Upper lobe of left lung (tissue), 6 donors: ENCODE results near the gene U2AF2. TPM values are rescaled to one million over a fixed set of nuclear protein-coding genes. Genes with fewer than 3 reads are reported as not detected.

ENCODE experiments used
- ATAC-seq, 2 donors: fragments of 200-7000 bp; cut with Tn5 transposase; one replicate each; pipeline ENCODE4 v1.9.1; 2022; ENCODE audit warnings: mild to moderate bottlenecking in 2 of 2, moderate library complexity in 2 of 2; ENCODE audit not compliant: low FRiP score in 2 of 2
- DNase-seq, 2 donors: peaks; one replicate each; pipeline ENCODE4 v3.0.0-alpha.2; 2019 to 2020
- H3K27ac ChIP-seq, 4 donors: fragments of 200-600 bp; sonication (generic); one replicate each; pipeline ENCODE4 v1.5.1; 2016 to 2019
- H3K27me3 ChIP-seq, 4 donors: fragments of 200-600 bp; sonication (generic); one replicate each; pipeline ENCODE4 v1.5.1; 2017 to 2019
- H3K36me3 ChIP-seq, 4 donors: fragments of 200-600 bp; sonication (generic); one replicate each; pipeline ENCODE4 v1.5.1; 2016 to 2019
- H3K4me1 ChIP-seq, 4 donors: fragments of 200-600 bp; sonication (generic); one replicate each; pipeline ENCODE4 v1.5.1; 2018 to 2019
- H3K4me3 ChIP-seq, 4 donors: fragments of 200-600 bp; sonication (generic); one replicate each; pipeline ENCODE4 v1.5.1; 2017 to 2019; ENCODE audit warnings: mild to moderate bottlenecking in 2 of 4, moderate library complexity in 1 of 4
- H3K9me3 ChIP-seq, 4 donors: fragments of 200-600 bp; sonication (generic); one replicate each; pipeline ENCODE4 v1.5.1; 2018 to 2019
- EP300 ChIP-seq, 4 donors: sonication (generic); formaldehyde crosslinking; IDR thresholded peaks; one replicate each; pipeline ENCODE4 v1.5.1; 2017; ENCODE audit warnings: antibody characterized with exemption in 4 of 4, control low read depth in 2 of 4
- POLR2A ChIP-seq, 4 donors: fragments of 450-650 bp; IDR thresholded peaks; one replicate each; pipeline ENCODE4 v1.5.1; 2016 to 2017; ENCODE audit warnings: antibody characterized with exemption in 4 of 4, mild to moderate bottlenecking in 2 of 4
- POLR2AphosphoS5 ChIP-seq, 2 donors: sonication (generic); formaldehyde crosslinking; IDR thresholded peaks; one replicate each; pipeline ENCODE4 v1.5.1; 2017; ENCODE audit warnings: antibody characterized with exemption in 2 of 2
- WGBS, 2 donors: methylation state at CpG; one replicate each; pipeline ENCODE4 v1.1.5; 2017 to 2018; 5-methylcytosine and 5-hydroxymethylcytosine counted together
- total RNA-seq, 6 donors: library from RNA; depleted of rRNA in 4 of 6; stranded (reverse); fragments of >200 nt in 4 of 6; gene quantifications; one replicate each; pipeline versions ENCODE4 v1.1.0 to v1.2.1, GENCODE V29; 2016 to 2021
- TF ChIP-seq, protein P1 (sequence below), 6 experiments: fragments of 450-650 bp in 4 of 6; fragments of 200-600 bp in 2 of 6; sonication (generic) in 2 of 6; IDR thresholded peaks; one replicate each; pipeline ENCODE4 v1.5.1; 2016 to 2019; ENCODE audit warnings: antibody characterized with exemption in 6 of 6
- donor health status: DM: no; HTN: no; CAD: no; lungs with moderate emphysema.
- donor health status: DM: no; HTN: yes; CAD: no; lungs with severe emphysema.

The U2AF2 gene
- total RNA-seq, 6 donors from 2014 or later, result 57.7 to 294 (median 157) TPM

DNA sequence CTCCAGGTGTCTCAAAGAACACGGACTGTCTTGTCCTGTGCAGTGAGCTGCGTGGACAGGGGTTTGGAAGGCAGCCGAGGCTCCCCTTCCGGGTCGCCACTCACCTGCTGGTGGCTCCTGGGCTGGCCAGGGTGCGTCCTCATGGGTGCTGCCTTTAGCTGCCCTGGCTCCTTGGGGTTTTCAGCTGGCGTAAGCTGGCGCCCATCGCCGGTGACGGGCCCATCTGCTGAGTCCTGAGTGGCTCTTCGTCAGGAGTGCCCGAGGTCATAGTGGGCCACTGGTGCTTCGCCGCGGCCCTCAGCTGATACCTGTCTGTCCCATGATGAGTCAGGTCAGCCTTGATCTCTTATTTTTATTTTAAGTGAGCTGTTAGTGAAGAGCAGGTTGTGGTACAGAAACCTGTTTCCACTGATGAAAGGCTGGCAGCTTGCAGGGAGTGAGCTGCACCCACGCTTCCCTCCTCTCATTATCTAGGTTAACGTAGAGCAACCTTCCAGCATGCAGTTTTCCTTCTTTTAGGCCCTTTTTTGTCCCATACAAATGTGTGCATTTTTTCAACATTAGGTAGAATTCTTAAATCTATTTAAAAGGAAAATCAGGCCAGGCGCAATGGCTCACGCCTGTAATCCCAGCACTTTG is 38.6 kb downstream of the U2AF2 start:
- Histone ChIP-seq H3K9me3 (no peaks in the 10 kb centered on the region), H3K4me1 (no peaks in the 10 kb centered on the region), H3K27me3 (no peaks in the 10 kb centered on the region), H3K4me3 (no peak overlapping the region), H3K27ac (no peak overlapping the region), H3K36me3 (peaks cover 56 to 100% (median 87%) of the 10 kb centered on the region in 4 donors)
- TF ChIP-seq POLR2A (IDR thresholded peaks at IDR 0.05), result no peak
- TF ChIP-seq, protein P1, sequence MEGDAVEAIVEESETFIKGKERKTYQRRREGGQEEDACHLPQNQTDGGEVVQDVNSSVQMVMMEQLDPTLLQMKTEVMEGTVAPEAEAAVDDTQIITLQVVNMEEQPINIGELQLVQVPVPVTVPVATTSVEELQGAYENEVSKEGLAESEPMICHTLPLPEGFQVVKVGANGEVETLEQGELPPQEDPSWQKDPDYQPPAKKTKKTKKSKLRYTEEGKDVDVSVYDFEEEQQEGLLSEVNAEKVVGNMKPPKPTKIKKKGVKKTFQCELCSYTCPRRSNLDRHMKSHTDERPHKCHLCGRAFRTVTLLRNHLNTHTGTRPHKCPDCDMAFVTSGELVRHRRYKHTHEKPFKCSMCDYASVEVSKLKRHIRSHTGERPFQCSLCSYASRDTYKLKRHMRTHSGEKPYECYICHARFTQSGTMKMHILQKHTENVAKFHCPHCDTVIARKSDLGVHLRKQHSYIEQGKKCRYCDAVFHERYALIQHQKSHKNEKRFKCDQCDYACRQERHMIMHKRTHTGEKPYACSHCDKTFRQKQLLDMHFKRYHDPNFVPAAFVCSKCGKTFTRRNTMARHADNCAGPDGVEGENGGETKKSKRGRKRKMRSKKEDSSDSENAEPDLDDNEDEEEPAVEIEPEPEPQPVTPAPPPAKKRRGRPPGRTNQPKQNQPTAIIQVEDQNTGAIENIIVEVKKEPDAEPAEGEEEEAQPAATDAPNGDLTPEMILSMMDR (IDR thresholded peaks at IDR 0.05), result no peak
- no peak for TF ChIP-seq EP300 (IDR thresholded peaks at IDR 0.05)
- TF ChIP-seq POLR2AphosphoS5 (IDR thresholded peaks at IDR 0.05), result no peak
- 93 to 95% methylated on average over 14 to 16 of the region's 20 CpGs for WGBS, 2 donors
- DNase-seq, result peak in 1 of 2 donors; percentile 71
- ATAC-seq, result no peak

DNA sequence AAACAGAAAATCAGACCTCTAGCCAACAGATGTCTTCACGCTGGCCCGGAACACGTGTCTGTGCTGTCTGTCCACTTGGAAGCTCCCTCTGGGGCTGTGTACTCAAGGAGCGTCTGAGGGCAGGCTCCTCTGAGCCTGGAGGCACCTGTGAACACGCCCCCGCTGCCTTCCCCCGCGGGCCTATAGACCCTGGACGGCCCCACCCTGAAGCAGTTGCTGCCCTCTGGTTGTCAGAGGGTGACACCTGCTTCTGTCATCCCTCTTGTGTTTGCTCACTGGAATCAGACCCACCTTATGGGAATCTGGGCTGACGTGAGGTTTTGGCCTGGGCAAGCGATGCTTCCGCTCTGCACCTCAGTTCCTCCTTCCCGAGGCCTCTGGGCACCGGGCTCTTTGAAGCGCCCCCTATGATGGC is 39.4 kb downstream of the U2AF2 start:
- WGBS, 2 donors, result 88 to 89% methylated on average over 12 to 15 of the region's 15 CpGs
- peaks cover 48 to 100% (median 79%) of the 10 kb centered on the region in 4 donors for H3K36me3 ChIP-seq
- DNase-seq (no peak), ATAC-seq (no peak)
- H3K4me1 ChIP-seq, result no peaks in the 10 kb centered on the region
- H3K27ac ChIP-seq, result no peak overlapping the region
- H3K4me3 ChIP-seq, result no peak overlapping the region
- no peaks in the 10 kb centered on the region for H3K27me3 ChIP-seq
- no peaks in the 10 kb centered on the region for H3K9me3 ChIP-seq
- TF ChIP-seq, protein P1 (IDR thresholded peaks at IDR 0.05), result no peak
- TF ChIP-seq POLR2A (IDR thresholded peaks at IDR 0.05) (no peak), EP300 (IDR thresholded peaks at IDR 0.05) (no peak), POLR2AphosphoS5 (IDR thresholded peaks at IDR 0.05) (no peak)

DNA sequence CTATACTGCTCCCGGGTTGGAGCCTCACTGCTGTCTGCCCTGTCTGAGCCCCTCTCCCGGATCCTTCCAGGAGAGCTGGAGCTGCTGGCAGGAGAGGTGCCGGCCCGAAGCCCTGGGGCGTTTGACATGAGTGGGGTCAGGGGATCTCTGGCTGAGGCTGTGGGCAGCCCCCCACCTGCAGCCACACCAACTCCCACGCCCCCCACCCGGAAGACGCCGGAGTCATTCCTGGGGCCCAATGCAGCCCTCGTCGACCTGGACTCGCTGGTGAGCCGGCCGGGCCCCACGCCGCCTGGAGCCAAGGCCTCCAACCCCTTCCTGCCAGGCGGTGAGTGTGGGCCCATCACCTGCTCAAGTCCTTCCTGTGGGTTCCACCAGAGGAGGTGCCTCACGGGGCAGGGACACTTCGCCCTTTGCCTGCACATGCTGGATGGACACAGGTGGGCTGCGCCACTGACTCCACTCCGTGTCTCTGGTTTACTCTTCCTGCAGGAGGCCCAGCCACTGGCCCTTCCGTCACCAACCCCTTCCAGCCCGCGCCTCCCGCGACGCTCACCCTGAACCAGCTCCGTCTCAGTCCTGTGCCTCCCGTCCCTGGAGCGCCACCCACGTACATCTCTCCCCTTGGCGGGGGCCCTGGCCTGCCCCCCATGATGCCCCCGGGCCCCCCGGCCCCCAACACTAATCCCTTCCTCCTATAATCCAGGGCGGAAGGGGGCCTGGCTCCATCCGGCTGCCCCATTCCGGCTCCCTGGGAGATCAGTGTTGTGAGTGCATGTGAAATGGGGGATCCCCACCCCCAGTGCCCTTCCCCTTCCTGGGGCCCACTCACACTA is 40.0 kb downstream of the U2AF2 start:
- ATAC-seq (no peak), DNase-seq (peak in 1 of 2 donors; percentile 73)
- Histone ChIP-seq H3K36me3 (peaks cover 42 to 96% (median 73%) of the 10 kb centered on the region in 4 donors), H3K27me3 (no peaks in the 10 kb centered on the region), H3K4me3 (no peak overlapping the region), H3K4me1 (no peaks in the 10 kb centered on the region), H3K9me3 (no peaks in the 10 kb centered on the region), H3K27ac (no peak overlapping the region)
- TF ChIP-seq EP300 (IDR thresholded peaks at IDR 0.05) (no peak), POLR2AphosphoS5 (IDR thresholded peaks at IDR 0.05) (no peak), POLR2A (IDR thresholded peaks at IDR 0.05) (no peak)
- TF ChIP-seq, protein P1 (IDR thresholded peaks at IDR 0.05), result no peak
- 94 to 96% methylated on average over 21 to 35 of the region's 37 CpGs for WGBS, 2 donors

DNA sequence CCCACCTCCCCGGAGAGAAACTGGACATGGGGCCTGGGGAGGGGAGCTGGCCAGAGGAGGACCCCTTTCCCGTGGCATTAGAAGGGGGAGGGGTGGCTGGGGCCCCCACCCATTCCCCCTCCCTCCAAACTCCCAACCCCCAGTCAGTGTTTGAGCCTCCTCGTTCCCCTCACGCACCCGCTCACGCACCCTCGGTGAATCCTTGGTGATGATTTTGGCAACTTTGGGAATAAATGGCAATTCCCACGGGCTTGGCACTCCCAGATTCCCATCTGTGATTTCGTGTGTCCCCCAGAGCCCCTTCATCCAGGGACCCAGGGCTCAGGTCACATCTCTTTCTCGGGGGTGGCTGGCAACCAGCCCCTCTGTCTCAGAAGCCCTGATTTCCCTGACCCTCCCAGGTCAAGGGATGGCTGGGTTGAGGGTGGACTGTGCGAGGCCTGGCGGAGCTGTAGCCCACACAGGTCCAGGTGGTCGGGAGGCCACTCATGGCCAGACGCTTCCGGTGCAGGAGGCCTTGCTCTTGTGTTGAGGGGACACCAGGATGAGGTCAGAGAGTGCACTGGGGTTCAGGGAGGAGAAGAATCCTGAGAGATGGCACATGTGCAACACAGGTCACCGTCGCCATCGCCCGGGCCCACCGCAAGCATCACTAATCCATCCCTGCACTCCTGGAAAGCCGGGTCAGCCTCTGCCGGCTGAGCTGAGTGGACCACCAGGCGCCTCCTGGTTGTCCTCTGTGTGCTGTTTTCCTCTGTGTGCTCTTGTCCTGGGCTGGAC is 40.9 kb downstream of the U2AF2 start:
- peaks cover 33 to 92% (median 67%) of the 10 kb centered on the region in 4 donors for H3K36me3 ChIP-seq
- DNase-seq (peak in 1 of 2 donors; percentile 65), ATAC-seq (no peak)
- no peaks in the 10 kb centered on the region for H3K27me3 ChIP-seq
- no peak overlapping the region for H3K27ac ChIP-seq
- TF ChIP-seq EP300 (IDR thresholded peaks at IDR 0.05) (no peak), POLR2A (IDR thresholded peaks at IDR 0.05) (no peak), POLR2AphosphoS5 (IDR thresholded peaks at IDR 0.05) (no peak)
- TF ChIP-seq, protein P1 (IDR thresholded peaks at IDR 0.05), result no peak
- no peak overlapping the region for H3K4me3 ChIP-seq
- 95 to 96% methylated on average over 22 to 23 of the region's 23 CpGs for WGBS, 2 donors
- no peaks in the 10 kb centered on the region for H3K9me3 ChIP-seq
- H3K4me1 ChIP-seq, result no peaks in the 10 kb centered on the region
